ENCODE results near the gene NUDT8.

DNA sequence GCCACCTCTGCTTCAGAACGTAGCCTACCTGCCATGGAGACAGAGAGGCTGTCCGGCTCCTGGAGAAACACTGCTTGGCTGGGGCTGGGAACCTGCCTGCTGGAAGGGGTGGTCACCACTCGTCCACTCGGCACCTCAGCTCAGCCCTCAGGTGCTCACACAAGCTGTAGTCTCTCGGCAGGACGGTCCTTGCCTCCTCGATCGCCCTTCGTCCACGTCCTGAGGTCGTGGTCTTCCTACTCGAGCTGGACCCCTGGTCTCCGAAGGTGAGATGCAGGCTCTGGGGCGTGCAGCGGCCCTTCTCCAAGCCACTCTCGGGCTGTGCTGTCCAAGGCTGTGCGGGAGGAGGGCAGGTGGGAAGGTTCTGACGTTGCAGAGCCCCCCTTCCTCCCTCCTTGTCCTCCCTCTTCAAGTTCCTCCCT lies 9.7 kb upstream of the NUDT8 start, which contains the start of gene TBX10:
- TF ChIP-seq EZH2phosphoT487 (IDR thresholded peaks at IDR 0.05; ENCODE audit: unreplicated experiment), result no peak
- TF ChIP-seq, protein P1, sequence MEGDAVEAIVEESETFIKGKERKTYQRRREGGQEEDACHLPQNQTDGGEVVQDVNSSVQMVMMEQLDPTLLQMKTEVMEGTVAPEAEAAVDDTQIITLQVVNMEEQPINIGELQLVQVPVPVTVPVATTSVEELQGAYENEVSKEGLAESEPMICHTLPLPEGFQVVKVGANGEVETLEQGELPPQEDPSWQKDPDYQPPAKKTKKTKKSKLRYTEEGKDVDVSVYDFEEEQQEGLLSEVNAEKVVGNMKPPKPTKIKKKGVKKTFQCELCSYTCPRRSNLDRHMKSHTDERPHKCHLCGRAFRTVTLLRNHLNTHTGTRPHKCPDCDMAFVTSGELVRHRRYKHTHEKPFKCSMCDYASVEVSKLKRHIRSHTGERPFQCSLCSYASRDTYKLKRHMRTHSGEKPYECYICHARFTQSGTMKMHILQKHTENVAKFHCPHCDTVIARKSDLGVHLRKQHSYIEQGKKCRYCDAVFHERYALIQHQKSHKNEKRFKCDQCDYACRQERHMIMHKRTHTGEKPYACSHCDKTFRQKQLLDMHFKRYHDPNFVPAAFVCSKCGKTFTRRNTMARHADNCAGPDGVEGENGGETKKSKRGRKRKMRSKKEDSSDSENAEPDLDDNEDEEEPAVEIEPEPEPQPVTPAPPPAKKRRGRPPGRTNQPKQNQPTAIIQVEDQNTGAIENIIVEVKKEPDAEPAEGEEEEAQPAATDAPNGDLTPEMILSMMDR (conservative IDR thresholded peaks at IDR 0.05; ENCODE audit: low read depth in 2 of 2), result no peak

Measured in GM23338 (cell line).